ENCODE results near the gene KIAA0586. TPM values are rescaled to one million over a fixed set of nuclear protein-coding genes. Genes with fewer than 3 reads are reported as not detected.

Gene KIAA0586
- total and polyA plus RNA-seq, 9 of the 15 experiments (the other 6 are each of a cell fraction or from before 2014, with no cell fraction given), result 11.2 to 30.9 (median 22.6) TPM

- TF ChIP-seq, protein P1, sequence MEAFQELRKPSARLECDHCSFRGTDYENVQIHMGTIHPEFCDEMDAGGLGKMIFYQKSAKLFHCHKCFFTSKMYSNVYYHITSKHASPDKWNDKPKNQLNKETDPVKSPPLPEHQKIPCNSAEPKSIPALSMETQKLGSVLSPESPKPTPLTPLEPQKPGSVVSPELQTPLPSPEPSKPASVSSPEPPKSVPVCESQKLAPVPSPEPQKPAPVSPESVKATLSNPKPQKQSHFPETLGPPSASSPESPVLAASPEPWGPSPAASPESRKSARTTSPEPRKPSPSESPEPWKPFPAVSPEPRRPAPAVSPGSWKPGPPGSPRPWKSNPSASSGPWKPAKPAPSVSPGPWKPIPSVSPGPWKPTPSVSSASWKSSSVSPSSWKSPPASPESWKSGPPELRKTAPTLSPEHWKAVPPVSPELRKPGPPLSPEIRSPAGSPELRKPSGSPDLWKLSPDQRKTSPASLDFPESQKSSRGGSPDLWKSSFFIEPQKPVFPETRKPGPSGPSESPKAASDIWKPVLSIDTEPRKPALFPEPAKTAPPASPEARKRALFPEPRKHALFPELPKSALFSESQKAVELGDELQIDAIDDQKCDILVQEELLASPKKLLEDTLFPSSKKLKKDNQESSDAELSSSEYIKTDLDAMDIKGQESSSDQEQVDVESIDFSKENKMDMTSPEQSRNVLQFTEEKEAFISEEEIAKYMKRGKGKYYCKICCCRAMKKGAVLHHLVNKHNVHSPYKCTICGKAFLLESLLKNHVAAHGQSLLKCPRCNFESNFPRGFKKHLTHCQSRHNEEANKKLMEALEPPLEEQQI (IDR thresholded peaks at IDR 0.05), result peak; percentile 87
- TF ChIP-seq HNRNPLL (IDR thresholded peaks at IDR 0.05; ENCODE audit: low read depth, low read length, poor library complexity, severe bottlenecking), result no peak
- TF ChIP-seq THAP12 (CRISPR knock-in tag; IDR thresholded peaks at IDR 0.05), result peak; percentile 65; the same call in 1 of the 2 replicates
- no peak for TF ChIP-seq HINFP (tag; conservative IDR thresholded peaks at IDR 0.05; ENCODE audit: low read depth)
- TF ChIP-seq HDAC3 (IDR thresholded peaks at IDR 0.05; ENCODE audit: borderline replicate concordance, partially characterized antibody), result peak; percentile 42
- TF ChIP-seq CC2D1A (IDR thresholded peaks at IDR 0.05), result peak; percentile 80
- peak; percentile 72 for TF ChIP-seq ELF1 (tag; IDR thresholded peaks at IDR 0.05)
- peak; percentile 79 for TF ChIP-seq POLR2B (IDR thresholded peaks at IDR 0.05; ENCODE audit: low read depth, partially characterized antibody)
- TF ChIP-seq FOXM1 (IDR thresholded peaks at IDR 0.05; ENCODE audit: low read depth), result peak; percentile 95
- TF ChIP-seq FOXM1 (CRISPR knock-in tag; IDR thresholded peaks at IDR 0.05; ENCODE audit: low read depth), result no peak
- TF ChIP-seq NR2C1 (IDR thresholded peaks at IDR 0.05), result 0 out of 2 replicates have a peak, but pooled peaks have one; percentile 22
- peak; percentile 41; the same call in 1 of the 2 replicates for TF ChIP-seq NR2C1 (tag; IDR thresholded peaks at IDR 0.05)
- TF ChIP-seq MTF1 (CRISPR knock-in tag; IDR thresholded peaks at IDR 0.05; ENCODE audit: borderline replicate concordance), result no peak
- TF ChIP-seq ZBTB33 (CRISPR knock-in tag; IDR thresholded peaks at IDR 0.05), result 0 out of 2 replicates have a peak, but pooled peaks have one; percentile 13
- TF ChIP-seq ARID2 (IDR thresholded peaks at IDR 0.05), result no peak
- TF ChIP-seq YY1 (IDR thresholded peaks at IDR 0.05; ENCODE audit: borderline replicate concordance in 1 of 3, control insufficient read depth in 1 of 3, extremely low read depth in 1 of 3, insufficient read depth in 3 of 3, insufficient read length in 1 of 3, insufficient replicate concordance in 2 of 3, low read depth in 1 of 3, low read length in 2 of 3), result peak in 1 of 3 experiments; percentile 57
Observed at GRCh38 chr14:58427281-58428117, at the start of gene KIAA0586, which contains the start of gene TIMM9 (continued).
